Esophagus squamous epithelium (tissue), 5 donors: Measurements from ENCODE around the gene ARFGAP1. TPM values are rescaled to one million over a fixed set of nuclear protein-coding genes. Genes with fewer than 3 reads are reported as not detected.

Source experiments
- DNase-seq: peaks from one replicate; lab custom pipeline; 2025; lab: John Stamatoyannopoulos, UW
- H3K27ac ChIP-seq, 4 donors: fragments of 200-600 bp; sonication (generic); one replicate each; pipeline ENCODE4 v1.5.1; 2016 to 2019; ENCODE audit warnings: mild to moderate bottlenecking in 1 of 4
- H3K27me3 ChIP-seq, 4 donors: fragments of 200-600 bp; sonication (generic); 1 replicate in 3 of 4; 2 replicates in 1 of 4; pipeline versions ENCODE4 v1.5.1 to v1.6.0; 2017 to 2021; ENCODE audit warnings: antibody characterized with exemption in 1 of 4
- H3K36me3 ChIP-seq, 3 donors: fragments of 200-600 bp; sonication (generic); one replicate each; pipeline ENCODE4 v1.5.1; 2016 to 2019
- H3K4me1 ChIP-seq, 3 donors: fragments of 200-600 bp; sonication (generic); one replicate each; pipeline ENCODE4 v1.5.1; 2017 to 2019
- H3K4me3 ChIP-seq, 4 donors: fragments of 200-600 bp; sonication (generic); 1 replicate in 3 of 4; 2 replicates in 1 of 4; pipeline ENCODE4 v1.5.1; 2016 to 2019; ENCODE audit warnings: mild to moderate bottlenecking in 2 of 4, moderate library complexity in 1 of 4
- H3K9me3 ChIP-seq, 3 donors: fragments of 200-600 bp; sonication (generic); one replicate each; pipeline ENCODE4 v1.5.1; 2016 to 2019
- CTCF ChIP-seq, 6 experiments: fragments of 450-650 bp in 4 of 6; fragments of 200-600 bp in 2 of 6; sonication (generic) in 2 of 6; IDR thresholded peaks; one replicate each; pipeline ENCODE4 v1.5.1; 2016 to 2019; ENCODE audit warnings: antibody characterized with exemption in 6 of 6, mild to moderate bottlenecking in 4 of 6, moderate library complexity in 4 of 6
- POLR2A ChIP-seq, 4 donors: fragments of 450-650 bp; IDR thresholded peaks; one replicate each; pipeline ENCODE4 v1.6.1; 2017; ENCODE audit warnings: antibody characterized with exemption in 4 of 4, mild to moderate bottlenecking in 4 of 4, moderate library complexity in 3 of 4
- WGBS, 2 donors: methylation state at CpG; one replicate each; pipeline ENCODE4 v1.1.5; 2018; 5-methylcytosine and 5-hydroxymethylcytosine counted together
- intact Hi-C: fragments of 100-400 bp; cut with DNase I; formaldehyde crosslinking; loops from one replicate; pipeline ENCODE4 v1.15.0; 2022
- total RNA-seq, 4 donors: library from RNA; depleted of rRNA; stranded (reverse); fragments of >200 nt; gene quantifications; one replicate each; pipeline ENCODE4 v1.1.0, GENCODE V29; 2016
- donor health status: DM: yes; HTN: yes; CAD: no.

ARFGAP1 gene
- total RNA-seq, 4 donors from 2014 or later: 18.4 to 37.4 (median 30.7) TPM

GRCh38 chr20:63292292-63292701 lies 19.7 kb downstream of the ARFGAP1 start:
- no peaks in the 10 kb centered on the region for H3K9me3 ChIP-seq
- H3K27ac ChIP-seq: no peak overlapping the region
- intact Hi-C loops: no loop called here
- peaks cover 0 to 9% (median 0%) of the 10 kb centered on the region in 3 donors for H3K4me1 ChIP-seq
- no peak for DNase-seq
- peaks cover 0 to 21% (median 15%) of the 10 kb centered on the region in 3 donors for H3K36me3 ChIP-seq
- H3K4me3 ChIP-seq: no peak overlapping the region
- H3K27me3 ChIP-seq: peaks cover 0 to 61% (median 9%) of the 10 kb centered on the region in 4 donors
- WGBS, 2 donors: 58 to 87% methylated on average over 3 of the region's 16 CpGs
- TF ChIP-seq CTCF (IDR thresholded peaks at IDR 0.05) (no peak), POLR2A (IDR thresholded peaks at IDR 0.05) (no peak)

DNA sequence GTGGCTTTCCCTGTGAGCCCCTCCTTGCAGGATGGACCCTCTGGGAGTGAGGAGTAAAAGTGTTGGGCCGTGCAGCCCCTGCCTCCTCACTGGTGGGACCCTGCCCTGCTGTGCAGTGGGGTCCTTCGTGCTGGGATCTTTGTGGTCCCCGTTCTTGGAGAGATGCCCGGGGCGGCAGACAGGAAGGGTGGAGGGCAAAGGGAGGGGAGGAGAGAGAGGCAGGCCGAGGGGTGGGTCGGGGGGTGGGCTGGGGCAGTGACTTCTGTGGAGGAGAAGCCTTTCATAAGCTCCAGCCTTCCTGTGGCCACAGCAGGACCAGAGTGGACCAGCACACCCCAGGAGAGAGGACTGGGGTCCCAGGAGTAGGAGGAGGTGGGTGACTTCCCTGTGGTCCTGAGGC lies 20.3 kb downstream of the ARFGAP1 start, which contains the start of gene COL20A1:
TSS of gene COL20A1 (plus strand) at position 283 of the 400 bp plus-strand sequence. CDS start 1,922 bp downstream, outside the sequence.
- H3K27me3 ChIP-seq: peaks cover 0 to 67% (median 11%) of the 10 kb centered on the region in 4 donors
- no peak within 1 kb of the TSS for H3K27ac ChIP-seq
- TF ChIP-seq POLR2A (IDR thresholded peaks at IDR 0.05): no peak
- no peak for TF ChIP-seq CTCF (IDR thresholded peaks at IDR 0.05)
- no peak for DNase-seq
- intact Hi-C loops: no loop called here
- WGBS, 2 donors: 27 to 43% methylated on average over 2 to 3 of the region's 7 CpGs
- H3K4me3 ChIP-seq: no peak within 1 kb of the TSS
- peaks cover 0 to 15% (median 10%) of the 10 kb centered on the region in 3 donors for H3K36me3 ChIP-seq
- H3K4me1 ChIP-seq: peaks cover 0 to 9% (median 0%) of the 10 kb centered on the region in 3 donors
- no peaks in the 10 kb centered on the region for H3K9me3 ChIP-seq

GRCh38 chr20:63293456-63293855 lies 20.8 kb downstream of the ARFGAP1 start:
- Histone ChIP-seq H3K9me3 (no peaks in the 10 kb centered on the region), H3K36me3 (peaks cover 0 to 9% (median 5%) of the 10 kb centered on the region in 3 donors), H3K4me3 (no peak overlapping the region), H3K4me1 (peaks cover 0 to 9% (median 0%) of the 10 kb centered on the region in 3 donors), H3K27ac (no peak overlapping the region), H3K27me3 (peaks cover 0 to 72% (median 11%) of the 10 kb centered on the region in 4 donors)
- DNase-seq: no peak
- intact Hi-C loops: no loop called here
- TF ChIP-seq POLR2A (IDR thresholded peaks at IDR 0.05): no peak
- no peak for TF ChIP-seq CTCF (IDR thresholded peaks at IDR 0.05)
- WGBS, 2 donors: 44% methylated on average over 3 of the region's 11 CpGs; no CpG with 5 or more reads in 1 of the 2 donors

- TF ChIP-seq CTCF (IDR thresholded peaks at IDR 0.05) (no peak), POLR2A (IDR thresholded peaks at IDR 0.05) (no peak)
- H3K4me1 ChIP-seq: peaks cover 0 to 9% (median 0%) of the 10 kb centered on the region in 3 donors
- H3K9me3 ChIP-seq: no peaks in the 10 kb centered on the region
- H3K36me3 ChIP-seq: peaks cover 0 to 4% (median 0%) of the 10 kb centered on the region in 3 donors
- DNase-seq: no peak
- H3K27me3 ChIP-seq: peaks cover 0 to 78% (median 11%) of the 10 kb centered on the region in 4 donors
- H3K4me3 ChIP-seq: no peak overlapping the region
- H3K27ac ChIP-seq: no peak overlapping the region
- intact Hi-C loops: no loop called here
- WGBS, 2 donors: 48 to 80% methylated on average over 1 to 6 of the region's 22 CpGs
Measured at GRCh38 chr20:63293871-63294535, 21.4 kb downstream of the ARFGAP1 start.

DNA sequence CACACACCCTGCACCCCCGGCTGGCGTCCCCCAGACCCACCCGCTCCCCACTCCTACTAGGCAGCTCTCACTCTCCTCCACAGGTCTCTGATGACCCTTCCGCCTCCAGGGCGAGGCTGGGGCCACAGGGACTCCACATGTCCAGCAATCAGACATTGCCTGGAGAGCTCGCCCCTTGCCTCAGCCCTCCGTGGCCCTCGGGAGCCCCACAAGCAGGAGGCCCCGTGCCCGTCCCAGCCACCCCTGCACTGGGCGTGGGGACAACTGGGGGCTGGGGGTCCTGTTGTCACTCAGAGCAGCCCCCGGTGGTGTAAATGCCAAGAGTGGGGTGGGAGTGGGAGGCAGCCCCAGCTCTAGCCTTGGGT lies 21.9 kb downstream of the ARFGAP1 start:
- intact Hi-C loops: no loop called here
- Histone ChIP-seq H3K27me3 (peaks cover 0 to 83% (median 11%) of the 10 kb centered on the region in 4 donors), H3K4me3 (no peak overlapping the region), H3K9me3 (no peaks in the 10 kb centered on the region), H3K27ac (no peak overlapping the region), H3K36me3 (no peaks in the 10 kb centered on the region), H3K4me1 (peaks cover 0 to 9% (median 0%) of the 10 kb centered on the region in 3 donors)
- no peak for TF ChIP-seq CTCF (IDR thresholded peaks at IDR 0.05)
- TF ChIP-seq POLR2A (IDR thresholded peaks at IDR 0.05): no peak
- no CpG with 5 or more reads among the region's 12 CpGs for WGBS, 2 donors
- DNase-seq: no peak
